ENCODE measurements around the gene COL26A1.
"Not testable (repeated sequence)": the region's sequence is repeated elsewhere in the genome, so short reads cannot be mapped to it uniquely, and the experiment has no call there.

COL26A1 gene

DNA sequence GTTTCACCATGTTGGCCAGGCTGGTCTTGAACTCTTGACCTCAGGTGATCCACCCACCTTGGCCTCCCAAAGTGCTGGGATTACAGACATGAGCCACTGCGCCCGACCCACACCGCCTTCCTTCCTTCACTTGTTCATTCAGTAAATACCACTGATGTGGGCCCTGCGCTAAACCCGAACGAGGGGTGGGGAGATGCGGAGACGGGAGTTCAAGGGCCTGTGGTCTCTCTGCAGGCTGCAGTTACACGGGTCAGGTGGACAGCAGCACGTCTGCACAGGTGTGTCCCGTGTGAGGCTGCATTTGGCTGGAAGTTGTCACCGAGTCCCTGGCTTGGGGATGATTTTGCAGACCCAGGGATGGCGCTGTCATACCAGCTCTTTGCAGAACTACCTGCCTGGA lies 38.1 kb downstream of the COL26A1 start:
- in situ Hi-C loops (cut with MboI; ENCODE audit: low sequenced_read_pairs): no loop called here

DNA sequence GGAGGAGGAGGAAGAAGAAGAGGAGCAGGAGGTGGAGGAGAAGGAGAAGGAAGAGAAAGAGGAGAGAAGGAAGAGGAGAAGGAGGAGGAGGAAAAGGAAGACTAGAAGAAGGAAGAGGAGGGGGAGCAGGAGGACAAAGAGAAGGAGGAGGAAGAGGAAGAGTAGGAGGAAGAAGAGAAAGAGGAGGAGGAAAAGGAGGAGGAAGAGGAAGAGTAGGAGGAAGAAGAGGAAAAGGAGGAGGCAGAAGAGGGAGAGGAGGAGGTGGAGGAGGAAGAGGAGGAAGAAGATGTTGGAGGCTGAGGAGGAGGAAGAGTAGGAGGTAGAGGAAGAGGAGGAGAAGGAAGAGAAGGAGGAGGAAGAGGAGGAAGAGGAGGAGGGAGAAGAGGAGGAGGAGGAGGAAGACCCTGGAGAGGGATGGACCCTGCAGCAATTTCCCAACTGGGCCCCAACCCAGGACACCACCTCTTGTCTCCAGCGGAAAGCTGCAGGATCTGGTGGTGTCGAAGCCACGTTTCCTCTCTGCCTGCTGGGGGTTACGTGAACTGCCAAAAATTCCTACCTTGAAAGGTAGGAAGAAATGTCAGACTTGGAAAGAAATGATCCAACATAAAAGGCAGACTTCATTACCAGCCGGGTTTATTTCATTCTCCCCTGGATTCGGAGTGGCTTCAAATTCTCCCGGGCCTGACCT lies 38.9 kb downstream of the COL26A1 start:
- in situ Hi-C loops (cut with MboI; ENCODE audit: low sequenced_read_pairs): no loop called here

DNA sequence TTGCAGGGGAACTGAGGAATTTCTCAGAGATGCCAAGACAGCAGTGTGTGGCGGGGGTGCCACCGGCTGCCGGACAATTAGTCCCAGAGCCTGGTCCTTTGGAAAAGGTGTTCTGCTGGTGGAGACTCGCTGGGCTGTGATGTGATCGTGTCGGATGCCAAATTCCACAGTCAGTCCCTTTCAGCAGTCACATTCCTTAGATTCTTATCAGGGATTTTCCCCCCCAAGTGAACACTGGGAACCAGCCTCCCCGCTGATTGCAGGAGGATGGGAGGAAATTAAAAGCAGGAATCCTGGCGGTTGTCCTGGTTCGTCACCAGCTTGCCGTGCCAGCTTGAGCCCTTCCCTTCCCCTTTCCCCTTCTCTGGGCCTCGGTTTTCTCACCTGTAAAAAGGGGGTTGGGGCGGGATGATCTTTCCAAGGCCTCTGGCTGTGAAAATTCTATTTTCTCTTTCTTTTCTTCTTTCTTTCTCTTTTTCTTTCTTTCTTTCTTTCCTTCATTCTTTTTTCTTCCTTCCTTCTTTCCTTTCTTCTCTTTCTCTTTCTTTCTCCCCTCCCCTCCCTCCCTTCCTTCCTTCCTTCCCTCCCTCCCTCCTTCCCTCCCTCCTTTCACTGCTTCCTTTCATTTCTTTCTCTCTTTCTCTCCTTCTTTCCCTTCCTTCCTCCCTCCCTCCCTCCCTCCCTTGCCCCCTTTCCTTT lies 39.6 kb downstream of the COL26A1 start:
- in situ Hi-C loops (cut with MboI; ENCODE audit: low sequenced_read_pairs): no loop called here

DNA sequence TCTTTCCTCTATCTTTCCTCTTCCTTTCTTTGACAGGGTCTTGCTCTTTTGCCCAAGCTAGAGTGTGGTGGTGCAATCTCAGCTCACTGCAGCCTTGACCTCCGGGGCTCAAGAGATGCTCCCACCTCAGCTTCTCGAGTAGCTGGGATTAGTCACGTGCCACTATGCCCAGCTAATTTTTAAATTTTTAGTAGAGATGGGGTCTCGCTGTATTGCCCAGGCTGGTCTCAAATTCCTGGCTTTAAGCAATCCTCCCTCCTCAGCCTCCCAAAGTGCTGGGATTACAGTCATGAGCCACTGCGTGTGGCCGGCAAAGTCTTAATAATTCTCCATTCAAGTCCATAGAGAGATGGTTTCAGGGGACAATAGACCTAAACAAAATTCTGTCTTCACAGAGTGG lies 40.2 kb downstream of the COL26A1 start:
- in situ Hi-C loops (cut with MboI; ENCODE audit: low sequenced_read_pairs): no loop called here

DNA sequence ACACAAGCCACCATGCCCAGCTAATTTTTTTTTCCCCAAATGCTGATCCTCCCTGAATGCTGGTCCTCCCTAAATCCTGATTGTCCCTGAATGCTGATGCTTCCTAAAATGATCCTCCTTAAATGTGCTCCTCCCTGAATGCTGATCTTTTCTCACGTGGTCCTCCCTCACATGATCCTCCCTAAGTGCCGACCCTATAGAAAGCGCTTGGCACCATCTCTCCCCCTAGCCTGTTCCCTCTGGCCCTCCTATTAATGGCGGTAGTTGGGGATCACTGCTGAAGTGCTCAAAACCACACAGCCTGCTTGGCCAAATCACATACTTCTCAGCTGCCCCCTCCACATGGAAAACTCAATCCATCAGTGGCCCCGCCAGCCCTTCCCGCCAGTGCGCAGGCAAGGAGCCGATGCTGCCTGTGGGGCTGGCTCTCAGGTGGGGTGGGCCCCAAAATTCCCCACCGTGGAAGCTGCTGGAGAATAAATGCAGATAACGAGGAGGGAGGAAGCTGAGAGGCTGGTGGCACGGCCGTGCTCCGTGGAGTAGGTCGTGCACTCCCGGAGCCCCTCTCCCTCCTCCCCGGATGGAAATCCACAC lies 42.9 kb downstream of the COL26A1 start:
- in situ Hi-C loops (cut with MboI; ENCODE audit: low sequenced_read_pairs): no loop called here

DNA sequence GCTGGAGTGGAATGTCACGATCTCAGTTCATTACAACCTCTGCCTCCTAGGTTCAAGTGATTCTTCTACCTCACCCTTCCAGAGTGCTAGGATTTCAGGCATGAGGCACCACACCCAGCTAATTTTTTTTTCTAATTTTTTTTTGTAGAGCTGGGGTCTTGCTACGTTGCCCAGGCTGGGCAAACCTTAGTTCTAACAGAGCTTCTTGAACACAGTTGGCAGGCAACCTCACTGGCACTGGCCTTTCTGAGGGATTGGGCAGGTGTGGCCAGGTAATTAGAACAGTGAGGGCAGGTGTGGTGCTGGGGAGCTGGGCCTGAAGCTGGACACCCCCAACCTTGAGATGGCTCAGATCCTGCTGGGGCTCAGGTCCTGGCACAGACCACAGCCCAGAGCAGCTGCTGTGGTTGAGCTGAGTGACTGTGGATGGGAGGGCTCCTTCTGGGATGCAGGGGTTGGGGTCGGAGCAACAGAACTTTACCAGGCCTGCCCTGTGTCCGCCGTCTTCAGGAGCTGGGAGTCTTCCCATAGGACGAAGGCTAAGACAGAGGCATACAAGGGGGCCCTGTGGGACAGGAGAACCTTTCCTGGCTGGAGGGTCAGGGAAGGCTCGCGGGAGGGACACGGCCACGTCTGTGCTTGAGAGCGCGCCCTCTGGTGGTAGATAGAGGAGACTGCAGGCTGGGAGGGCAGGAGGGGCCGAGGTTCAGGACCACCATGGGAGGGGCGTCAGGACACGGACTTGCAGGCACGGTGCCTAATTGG lies 48.2 kb downstream of the COL26A1 start:
- in situ Hi-C loops (cut with MboI; ENCODE audit: low sequenced_read_pairs): no loop called here

DNA sequence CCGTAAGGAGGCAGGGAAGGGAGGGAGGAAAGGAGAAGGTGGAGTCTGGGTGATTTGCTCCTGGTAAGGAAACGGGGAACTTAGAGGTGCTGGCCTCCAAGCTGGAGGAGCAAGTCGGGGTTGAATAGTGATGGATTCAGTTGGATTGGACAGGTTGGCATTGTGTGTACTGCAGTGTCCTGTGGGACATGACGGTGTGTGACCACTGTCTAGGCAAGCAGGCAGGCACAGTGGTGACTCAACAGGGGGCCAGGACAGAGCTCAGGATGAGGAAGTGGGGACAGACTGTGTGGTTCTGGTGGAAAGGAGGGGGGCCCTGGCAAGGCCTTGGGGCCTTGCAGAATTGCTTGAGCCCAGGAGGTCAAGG lies 48.8 kb downstream of the COL26A1 start:
- in situ Hi-C loops (cut with MboI; ENCODE audit: low sequenced_read_pairs): no loop called here

DNA sequence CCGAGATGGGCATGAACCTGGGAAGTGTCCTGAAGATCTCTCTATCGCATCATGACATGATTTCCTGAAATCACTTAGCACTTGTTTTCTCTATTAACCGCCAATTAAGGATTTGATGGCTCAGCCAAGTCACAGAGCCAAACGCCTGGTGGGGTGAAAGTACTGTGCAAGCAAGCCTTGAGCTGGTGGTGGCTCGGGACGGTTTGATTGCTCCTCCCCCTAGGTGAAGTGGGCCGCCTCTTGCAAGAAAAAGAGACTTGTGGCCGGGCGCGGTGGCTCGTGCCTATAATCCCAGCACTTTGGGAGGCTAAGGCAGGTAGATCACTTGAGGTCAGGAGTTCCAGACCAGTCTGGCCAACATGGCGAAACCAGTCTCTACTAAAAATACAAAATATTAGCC lies 50.3 kb downstream of the COL26A1 start:
- in situ Hi-C loops (cut with MboI; ENCODE audit: low sequenced_read_pairs): no loop called here

DNA sequence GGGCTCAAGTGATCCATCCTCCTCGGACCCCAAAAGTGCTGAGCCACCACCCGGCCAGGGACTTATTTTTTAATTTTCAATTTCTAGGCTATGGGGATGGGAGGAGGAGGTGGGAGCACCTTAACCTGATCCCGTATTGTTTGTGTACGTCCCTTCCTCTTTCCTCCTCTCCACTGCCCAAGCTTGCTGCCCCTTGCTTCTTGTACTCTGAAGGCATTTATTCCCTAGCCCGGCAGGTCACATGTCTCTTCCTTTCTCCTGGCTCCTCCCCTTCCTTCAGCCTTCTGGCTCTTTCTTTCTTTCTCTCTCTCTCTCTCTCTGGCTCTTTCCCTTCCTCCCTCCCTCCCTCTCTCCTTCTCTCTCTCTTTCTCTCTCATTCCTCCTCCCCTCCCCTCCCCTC lies 56.0 kb downstream of the COL26A1 start:
- in situ Hi-C loops (cut with MboI; ENCODE audit: low sequenced_read_pairs): no loop called here

DNA sequence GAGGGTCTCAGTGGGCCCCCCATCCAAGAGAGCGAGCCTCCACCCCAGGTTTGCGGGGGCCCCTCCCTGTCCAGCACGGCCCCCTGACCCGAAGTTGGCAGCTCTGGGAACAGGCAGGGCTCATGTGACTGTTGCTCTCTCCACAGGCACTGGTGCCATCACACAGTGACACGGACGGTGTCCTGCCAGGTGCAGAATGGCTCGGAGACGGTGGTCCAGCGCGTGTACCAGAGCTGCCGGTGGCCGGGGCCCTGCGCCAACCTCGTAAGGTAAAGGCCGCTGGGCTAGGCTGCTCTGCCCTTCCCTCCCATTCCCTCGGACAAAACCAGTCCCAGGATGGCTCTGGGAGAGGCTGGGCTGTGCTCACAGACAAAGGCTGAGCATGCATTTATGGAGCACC lies 57.2 kb downstream of the COL26A1 start:
- in situ Hi-C loops (cut with MboI; ENCODE audit: low sequenced_read_pairs): no loop called here

DNA sequence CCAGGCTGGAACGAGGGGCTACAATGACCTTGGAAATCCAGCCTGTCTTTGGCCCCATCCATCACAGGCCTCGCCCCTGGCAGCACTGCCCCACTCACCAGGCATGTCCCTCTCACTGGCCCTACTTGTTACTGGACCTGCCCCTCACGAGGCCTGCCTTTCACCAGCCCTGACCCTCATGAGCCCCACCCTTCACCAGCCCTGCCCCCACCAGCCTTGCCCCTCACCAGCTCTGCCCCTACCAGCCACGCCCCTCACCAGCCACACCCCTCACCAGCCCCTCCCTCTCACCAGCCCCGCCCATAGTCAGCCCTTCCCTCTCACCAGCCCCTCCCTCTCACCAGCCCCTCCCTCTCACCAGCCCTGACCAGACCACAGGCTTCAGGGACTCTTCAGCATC lies 57.8 kb downstream of the COL26A1 start:
- in situ Hi-C loops (cut with MboI; ENCODE audit: low sequenced_read_pairs): no loop called here

DNA sequence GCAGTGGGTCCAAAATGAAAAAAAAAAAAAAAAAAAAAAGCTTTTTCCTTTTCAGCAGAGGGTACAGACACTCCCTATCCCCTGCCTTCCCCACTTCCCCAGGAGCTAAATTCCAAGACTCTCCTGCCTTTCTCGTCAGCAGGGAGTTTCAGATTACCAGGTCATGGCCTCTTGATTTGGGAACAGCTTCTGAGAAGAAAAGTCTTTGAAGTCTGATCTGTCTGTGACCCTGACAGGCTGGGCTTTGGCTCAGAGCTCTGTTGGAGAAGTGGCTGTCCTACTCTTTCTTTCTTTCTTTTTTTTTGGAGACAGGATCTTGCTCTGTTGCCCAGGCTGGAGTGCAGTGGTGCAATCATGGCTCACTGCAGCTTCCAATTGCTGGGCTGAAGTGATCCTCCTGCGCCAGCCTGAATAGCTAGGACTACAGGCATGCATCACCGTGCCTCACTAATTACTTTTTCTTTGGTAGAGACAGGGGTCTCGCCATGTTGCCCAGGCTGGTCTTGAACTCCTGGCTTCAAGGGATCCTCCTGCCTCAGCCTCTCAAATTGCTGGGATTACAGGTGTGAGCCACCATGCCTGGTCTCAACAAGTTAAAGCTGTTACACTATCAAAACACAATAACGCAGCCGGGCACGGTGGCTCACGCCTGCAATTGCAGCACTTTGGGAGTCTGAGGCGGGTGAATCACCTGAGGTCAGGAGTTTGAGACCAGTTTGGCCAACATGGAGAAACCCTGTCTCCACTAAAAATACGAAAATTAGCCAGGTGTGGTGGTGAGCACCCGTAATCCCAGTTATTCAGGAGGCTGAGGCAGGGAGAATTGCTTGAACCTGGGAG lies 59.9 kb downstream of the COL26A1 start:
- in situ Hi-C loops (cut with MboI; ENCODE audit: low sequenced_read_pairs): no loop called here

DNA sequence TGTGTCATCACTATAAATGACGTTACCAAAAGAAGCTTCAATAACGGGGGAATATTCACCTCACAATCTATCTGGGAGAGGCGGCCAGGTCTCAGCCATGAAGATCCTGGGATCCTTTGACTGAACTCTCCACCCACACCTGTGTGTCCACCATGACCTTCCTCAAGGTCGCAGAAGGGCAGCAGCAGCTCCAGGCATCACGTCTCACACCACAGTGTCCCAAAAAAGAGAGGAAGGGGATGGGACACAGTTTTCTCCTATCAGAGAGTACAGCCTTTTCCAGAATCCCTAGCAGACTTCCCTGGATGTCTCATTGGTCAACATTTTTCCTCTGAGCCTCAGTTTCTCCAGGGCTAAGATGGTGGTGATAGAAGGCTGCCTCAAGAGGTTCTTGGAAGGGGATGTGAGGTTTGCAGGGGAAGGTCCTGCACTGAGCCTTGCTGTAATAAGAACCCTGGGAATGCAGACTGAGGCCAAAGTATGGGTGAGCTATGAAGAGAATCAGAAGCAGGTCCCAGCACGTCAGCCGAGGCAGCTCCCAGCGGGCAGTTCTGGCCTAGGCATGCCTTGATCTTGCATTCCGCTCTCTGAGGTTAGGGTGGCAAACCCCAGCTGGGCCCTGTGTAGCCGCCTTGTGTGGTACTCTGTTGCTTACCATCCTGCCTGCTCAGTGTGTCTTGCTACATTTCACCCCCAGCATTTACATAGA lies 63.8 kb downstream of the COL26A1 start:
- in situ Hi-C loops (cut with MboI; ENCODE audit: low sequenced_read_pairs): no loop called here

DNA sequence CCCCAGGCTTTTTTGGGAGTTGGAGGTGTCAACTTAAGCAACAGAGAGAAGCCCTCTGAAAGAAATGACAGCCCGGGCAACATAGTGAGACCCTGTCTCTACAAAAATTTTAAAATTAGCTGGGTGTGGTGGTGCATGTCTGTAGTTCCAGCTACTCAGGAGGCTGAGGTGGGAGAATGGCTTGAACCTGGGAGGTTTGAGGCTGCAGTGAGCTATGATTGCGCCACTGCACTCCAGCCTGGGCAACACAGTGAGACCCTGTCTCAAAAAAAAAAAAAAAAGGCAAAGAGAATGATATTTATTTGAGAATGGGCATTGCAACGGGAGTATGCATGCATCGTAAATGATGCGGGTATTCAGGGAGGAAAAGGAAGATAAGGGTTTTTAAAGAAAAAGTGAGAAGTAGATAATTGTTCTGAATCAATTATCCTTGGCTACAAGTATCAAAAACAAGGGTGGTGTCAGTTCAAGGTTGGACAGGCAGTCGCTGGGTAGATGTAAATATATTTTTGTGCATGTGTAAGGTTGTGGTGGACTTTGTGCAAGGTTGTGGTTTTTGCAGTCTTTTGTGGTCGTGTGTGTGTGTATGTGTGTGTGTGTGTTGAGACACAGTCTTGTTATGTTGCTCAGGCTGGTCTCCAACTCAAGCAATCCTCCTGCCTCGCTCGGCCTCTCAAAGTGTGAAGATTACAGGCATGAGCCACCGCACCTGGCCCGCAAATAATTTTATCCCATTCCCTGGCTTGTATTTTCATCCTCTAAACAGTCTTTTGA lies 65.6 kb downstream of the COL26A1 start:
- in situ Hi-C loops (cut with MboI; ENCODE audit: low sequenced_read_pairs): no loop called here

DNA sequence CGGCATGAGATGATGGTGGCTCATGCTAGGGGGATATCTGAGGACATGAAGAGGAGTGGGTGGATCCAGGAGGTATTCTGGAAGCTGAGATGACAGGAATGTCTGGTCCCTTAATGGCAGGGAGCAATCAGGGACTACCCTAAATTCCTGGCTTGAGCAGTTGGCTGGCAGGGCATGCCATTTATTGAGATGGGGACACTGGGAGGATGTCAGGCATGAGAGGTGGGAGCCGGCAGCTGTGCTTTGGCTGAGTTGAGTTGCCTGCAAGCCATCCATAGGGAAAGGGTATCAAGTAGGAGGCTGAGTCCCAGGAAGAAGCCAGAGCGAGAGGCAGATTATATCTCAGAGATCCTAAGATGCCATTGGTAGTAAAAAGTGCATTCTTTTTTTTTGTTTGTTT lies 69.6 kb downstream of the COL26A1 start:
- in situ Hi-C loops (cut with MboI; ENCODE audit: low sequenced_read_pairs): no loop called here

DNA sequence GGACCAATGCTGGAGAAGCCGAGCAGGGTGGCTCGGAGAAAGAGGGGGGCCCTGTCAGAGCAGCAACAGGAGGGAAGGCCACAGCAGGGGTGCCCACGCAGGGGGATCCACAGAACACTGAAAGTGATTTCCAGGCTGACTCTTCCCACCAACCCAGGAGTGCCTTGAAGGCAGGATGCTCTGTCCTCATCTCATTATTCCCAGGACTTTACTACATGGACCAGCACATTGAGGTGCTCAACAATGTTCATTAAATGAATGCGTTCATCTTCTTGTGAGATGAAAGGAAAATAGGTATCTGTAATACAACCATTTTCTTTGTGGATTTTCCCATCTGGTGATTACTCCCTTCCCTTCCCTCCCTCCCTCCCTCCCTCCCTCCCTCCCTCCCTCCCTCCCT lies 71.0 kb downstream of the COL26A1 start:
- in situ Hi-C loops (cut with MboI; ENCODE audit: low sequenced_read_pairs): no loop called here

DNA sequence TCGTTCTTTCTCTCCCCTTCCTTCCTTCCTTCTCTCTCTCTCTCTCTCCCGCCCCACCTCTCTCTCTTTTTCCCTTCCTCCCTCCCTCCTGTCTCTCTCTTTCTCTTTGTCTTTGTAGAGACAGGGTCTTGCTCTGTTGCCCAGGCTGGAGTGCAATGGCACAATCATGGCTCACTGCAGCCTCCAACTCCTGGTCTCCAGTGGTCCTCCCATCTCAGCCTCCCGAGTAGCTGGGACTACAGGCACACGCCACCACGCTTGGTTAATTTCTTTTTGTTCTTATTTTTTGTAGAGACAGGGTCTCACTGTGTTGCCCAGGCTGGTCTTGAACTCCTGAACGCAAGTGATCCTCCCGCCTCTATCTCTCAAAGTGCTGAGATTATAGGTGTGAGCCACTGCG lies 71.5 kb downstream of the COL26A1 start:
- in situ Hi-C loops (cut with MboI; ENCODE audit: low sequenced_read_pairs): not testable (repeated sequence)

DNA sequence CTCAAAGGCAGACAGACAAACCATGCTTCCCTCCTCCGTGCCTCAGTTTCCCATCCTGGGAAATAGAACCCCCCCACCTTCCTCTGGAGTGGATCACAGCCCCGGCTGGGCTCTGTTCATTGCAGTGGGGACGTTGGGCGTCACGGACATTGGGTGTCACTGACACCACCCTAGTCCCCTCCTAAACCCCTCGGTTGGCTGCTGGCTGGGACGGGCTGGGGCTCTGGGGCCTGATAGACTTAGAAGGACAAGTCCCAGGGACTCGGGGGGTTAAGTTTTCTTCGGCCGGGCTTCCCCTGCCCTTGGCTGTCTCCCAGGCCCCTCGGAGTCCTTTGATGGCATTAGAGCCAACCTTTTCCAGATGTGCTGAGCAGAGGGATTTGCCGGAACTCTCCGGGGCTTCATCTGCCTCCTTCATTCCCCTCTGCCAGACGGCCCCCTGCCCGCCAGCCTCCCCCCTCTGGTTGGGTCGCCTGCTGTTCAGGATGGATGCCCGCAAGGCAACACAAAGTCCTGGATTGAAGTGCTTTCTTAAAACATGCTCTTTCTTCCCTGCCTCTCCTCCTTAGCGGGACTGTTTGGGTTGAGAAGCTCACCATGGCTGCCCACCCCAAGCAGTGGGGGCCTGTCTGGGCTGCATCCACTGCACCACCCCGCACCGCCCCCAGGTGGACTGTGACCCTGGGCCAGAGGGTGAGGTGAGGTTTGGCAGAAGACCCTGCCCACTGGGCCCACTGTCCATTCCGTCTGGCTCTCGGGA lies 73.0 kb downstream of the COL26A1 start:
- in situ Hi-C loops (cut with MboI; ENCODE audit: low sequenced_read_pairs): no loop called here

DNA sequence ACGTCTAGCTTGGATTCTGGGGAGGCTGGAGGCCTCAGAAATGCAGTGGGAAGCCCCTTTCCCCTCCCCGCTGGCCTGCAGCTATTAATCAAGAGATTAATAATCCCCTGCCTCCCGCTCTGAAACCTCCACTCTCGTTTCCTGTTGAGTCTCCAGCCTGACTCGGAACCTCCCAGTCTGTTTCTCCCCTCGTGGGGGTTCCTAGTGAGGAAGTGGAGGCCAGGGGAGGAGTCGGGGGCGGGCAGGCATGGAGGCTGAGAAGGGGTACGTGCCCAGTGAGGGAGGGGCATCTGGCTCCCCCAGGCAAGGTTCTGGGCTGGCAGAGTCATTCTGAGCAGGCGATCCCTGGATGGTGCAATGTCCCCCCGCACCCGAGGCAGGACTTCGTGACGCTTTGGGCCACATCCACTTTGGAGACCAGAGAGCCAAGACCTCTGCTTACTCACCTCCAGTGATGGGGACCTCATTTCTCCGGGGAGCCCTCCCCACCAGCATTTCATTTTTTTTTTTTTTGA lies 73.6 kb downstream of the COL26A1 start:
- in situ Hi-C loops (cut with MboI; ENCODE audit: low sequenced_read_pairs): no loop called here
